Prostate gland (tissue), 2 donors: Measurements from ENCODE around the gene SLC12A6. TPM values are rescaled to one million over a fixed set of nuclear protein-coding genes. Genes with fewer than 3 reads are reported as not detected.

Experiments
- DNase-seq: peaks from one replicate; pipeline ENCODE4 v3.0.0-alpha.2; 2019; ENCODE audit warnings: low spot score
- H3K27ac ChIP-seq, 2 donors: fragments of 200-600 bp; sonication (generic); 2 replicates each; pipeline ENCODE4 v1.5.1; 2017 to 2019
- H3K27me3 ChIP-seq: fragments of 200-600 bp; sonication (generic); replicated peaks from 2 replicates; pipeline ENCODE4 v1.5.1; 2019; ENCODE audit not compliant: insufficient read depth
- H3K36me3 ChIP-seq, 2 donors: fragments of 200-600 bp; sonication (generic); 1 replicate in 1 of 2; 2 replicates in 1 of 2; pipeline versions ENCODE4 v1.5.1 to v1.8.1; 2017 to 2019
- H3K4me1 ChIP-seq: fragments of 200-600 bp; sonication (generic); replicated peaks from 2 replicates; pipeline ENCODE4 v1.5.1; 2019
- H3K4me3 ChIP-seq, 2 donors: fragments of 200-600 bp; sonication (generic); 2 replicates each; pipeline ENCODE4 v1.5.1; 2017 to 2019
- H3K9me3 ChIP-seq: fragments of 200-600 bp; sonication (generic); 2 replicates; pipeline ENCODE4 v1.5.1; 2017
- POLR2A ChIP-seq: fragments of 450-650 bp; IDR thresholded peaks from one replicate; pipeline ENCODE4 v1.6.1; 2016; ENCODE audit warnings: antibody characterized with exemption, mild to moderate bottlenecking
- POLR2AphosphoS5 ChIP-seq: sonication (generic); formaldehyde crosslinking; IDR thresholded peaks from one replicate; pipeline ENCODE4 v1.6.1; 2017; ENCODE audit warnings: antibody characterized with exemption
- WGBS: methylation state at CpG from one replicate; pipeline ENCODE4 v1.1.5; 2018; 5-methylcytosine and 5-hydroxymethylcytosine counted together
- intact Hi-C: fragments of 100-400 bp; cut with DNase I; formaldehyde crosslinking; loops from one replicate; pipeline ENCODE4 v1.14.2; 2022
- total RNA-seq, 2 donors: library from RNA; depleted of rRNA; stranded (reverse); fragments of >200 nt; gene quantifications; one replicate each; pipeline ENCODE4 v1.1.0, GENCODE V29; 2016
- TF ChIP-seq, protein P1 (sequence below), 4 experiments: fragments of 200-600 bp in 2 of 4; fragments of 450-650 bp in 2 of 4; sonication (generic) in 2 of 4; IDR thresholded peaks; 1 replicate in 3 of 4; 2 replicates in 1 of 4; pipeline ENCODE4 v1.5.1; 2016 to 2019; ENCODE audit warnings: antibody characterized with exemption in 4 of 4, mild to moderate bottlenecking in 2 of 4, moderate library complexity in 2 of 4

Gene SLC12A6
- total RNA-seq, 2 donors from 2014 or later = 10.2 to 36.8 TPM

DNA sequence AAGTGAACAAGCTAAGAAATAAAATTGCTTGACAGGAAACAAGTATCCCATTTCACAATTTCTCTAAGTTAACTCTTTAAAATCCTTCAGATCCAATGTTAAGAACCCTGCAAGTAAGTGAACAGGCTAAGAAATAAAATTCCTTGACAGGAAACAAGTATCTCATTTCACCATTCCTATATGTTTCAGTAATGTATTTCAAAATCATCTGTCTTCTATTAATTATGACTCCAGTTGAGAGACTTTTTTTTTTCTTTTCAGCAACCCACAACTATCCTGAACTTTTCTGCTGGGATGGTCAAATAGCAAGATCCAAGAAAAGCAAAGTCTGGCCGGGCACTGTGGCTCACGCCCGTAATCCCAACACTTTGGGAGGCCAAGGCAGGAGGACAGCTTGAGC lies 2.4 kb upstream of the SLC12A6 start:
- no peaks in the 10 kb centered on the region for H3K27me3 ChIP-seq
- intact Hi-C loops = loop anchor here (5.0 kb wide), 1 partner anchor 97 kb away; the partner anchor contains the start of gene GOLGA8A
- no peaks in the 10 kb centered on the region for H3K9me3 ChIP-seq
- no peak overlapping the region for H3K4me3 ChIP-seq
- H3K36me3 ChIP-seq = no peaks in the 10 kb centered on the region
- no peak overlapping the region for H3K27ac ChIP-seq
- 95% methylated on average over 3 of the region's 3 CpGs for WGBS
- no peak for DNase-seq
- H3K4me1 ChIP-seq = peaks cover 5% of the 10 kb centered on the region
- TF ChIP-seq POLR2AphosphoS5 (no peak), POLR2A (no peak)
- TF ChIP-seq, protein P1, sequence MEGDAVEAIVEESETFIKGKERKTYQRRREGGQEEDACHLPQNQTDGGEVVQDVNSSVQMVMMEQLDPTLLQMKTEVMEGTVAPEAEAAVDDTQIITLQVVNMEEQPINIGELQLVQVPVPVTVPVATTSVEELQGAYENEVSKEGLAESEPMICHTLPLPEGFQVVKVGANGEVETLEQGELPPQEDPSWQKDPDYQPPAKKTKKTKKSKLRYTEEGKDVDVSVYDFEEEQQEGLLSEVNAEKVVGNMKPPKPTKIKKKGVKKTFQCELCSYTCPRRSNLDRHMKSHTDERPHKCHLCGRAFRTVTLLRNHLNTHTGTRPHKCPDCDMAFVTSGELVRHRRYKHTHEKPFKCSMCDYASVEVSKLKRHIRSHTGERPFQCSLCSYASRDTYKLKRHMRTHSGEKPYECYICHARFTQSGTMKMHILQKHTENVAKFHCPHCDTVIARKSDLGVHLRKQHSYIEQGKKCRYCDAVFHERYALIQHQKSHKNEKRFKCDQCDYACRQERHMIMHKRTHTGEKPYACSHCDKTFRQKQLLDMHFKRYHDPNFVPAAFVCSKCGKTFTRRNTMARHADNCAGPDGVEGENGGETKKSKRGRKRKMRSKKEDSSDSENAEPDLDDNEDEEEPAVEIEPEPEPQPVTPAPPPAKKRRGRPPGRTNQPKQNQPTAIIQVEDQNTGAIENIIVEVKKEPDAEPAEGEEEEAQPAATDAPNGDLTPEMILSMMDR (IDR thresholded peaks at IDR 0.05) = no peak

DNA sequence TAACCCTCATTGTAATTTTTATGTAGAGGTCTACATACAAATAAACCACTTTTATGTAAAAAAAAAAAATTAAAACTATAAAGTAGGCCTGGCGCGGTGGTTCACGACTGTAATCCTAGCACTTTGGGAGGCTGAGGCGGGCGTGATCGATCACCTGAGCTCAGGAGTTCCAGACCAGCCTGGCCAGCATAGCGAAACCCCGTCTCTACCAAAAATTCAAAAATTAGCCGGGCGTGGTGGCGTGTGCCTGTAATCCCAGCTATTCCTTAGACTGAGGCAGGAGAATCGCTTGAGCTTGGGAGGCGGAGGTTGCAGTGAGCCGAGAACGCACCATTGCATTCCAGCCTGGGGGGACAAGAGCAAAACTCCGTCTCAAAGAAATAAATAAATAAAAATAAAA lies 766 bp upstream of the SLC12A6 start:
- TF ChIP-seq, protein P1 (IDR thresholded peaks at IDR 0.05) = no peak
- TF ChIP-seq POLR2A (no peak), POLR2AphosphoS5 (no peak)
- Histone ChIP-seq H3K9me3 (no peaks in the 10 kb centered on the region), H3K27ac (peak overlapping the region; percentile 79 to 84), H3K36me3 (no peaks in the 10 kb centered on the region), H3K27me3 (no peaks in the 10 kb centered on the region), H3K4me1 (peaks cover 5% of the 10 kb centered on the region), H3K4me3 (peak overlapping the region; percentile 75 to 90)
- 74% methylated on average over 16 of the region's 16 CpGs for WGBS
- DNase-seq = no peak
- intact Hi-C loops = loop anchor here (5.0 kb wide), 1 partner anchor 99 kb away; the partner anchor contains the start of gene GOLGA8A

DNA sequence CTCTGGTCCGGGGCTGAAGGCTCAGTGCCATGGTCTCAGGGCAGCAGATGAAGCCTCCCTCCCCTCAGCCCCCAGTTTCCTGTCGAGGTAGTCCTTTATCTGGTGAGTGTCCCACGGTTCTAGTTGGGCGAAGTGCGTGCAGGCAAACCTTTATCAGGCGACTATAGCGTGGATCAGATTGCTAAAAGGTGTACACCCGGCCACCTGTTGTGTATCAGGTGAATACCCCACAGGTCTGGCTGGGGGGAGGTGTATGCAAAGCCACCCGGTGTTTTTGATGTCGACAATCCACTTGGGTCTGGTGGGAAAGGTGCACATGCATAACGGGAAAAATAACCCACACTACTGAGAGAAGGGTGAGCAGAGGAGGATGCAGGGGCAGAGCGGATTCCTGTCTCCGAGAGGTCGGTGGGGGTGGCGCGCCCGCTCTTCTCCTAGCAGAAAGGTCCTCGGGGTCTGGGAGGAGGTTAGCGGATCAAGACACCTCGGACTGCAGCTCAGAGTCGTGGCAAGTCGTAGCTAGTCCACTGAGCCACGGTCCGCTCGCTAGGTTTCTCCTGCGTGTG lies 507 bp downstream of the SLC12A6 start:
- TF ChIP-seq, protein P1 (IDR thresholded peaks at IDR 0.05) = no peak
- no peak for TF ChIP-seq POLR2A
- TF ChIP-seq POLR2AphosphoS5 = no peak
- Histone ChIP-seq H3K27me3 (no peaks in the 10 kb centered on the region), H3K36me3 (no peaks in the 10 kb centered on the region), H3K9me3 (no peaks in the 10 kb centered on the region), H3K27ac (peak overlapping the region; percentile 79 to 84), H3K4me1 (peaks cover 5% of the 10 kb centered on the region), H3K4me3 (peak overlapping the region; percentile 75 to 90)
- WGBS = 3% methylated on average over 26 of the region's 26 CpGs
- DNase-seq = no peak
- intact Hi-C loops = loop anchor here (5.0 kb wide), 1 partner anchor 100 kb away; the partner anchor contains the start of gene GOLGA8A

DNA sequence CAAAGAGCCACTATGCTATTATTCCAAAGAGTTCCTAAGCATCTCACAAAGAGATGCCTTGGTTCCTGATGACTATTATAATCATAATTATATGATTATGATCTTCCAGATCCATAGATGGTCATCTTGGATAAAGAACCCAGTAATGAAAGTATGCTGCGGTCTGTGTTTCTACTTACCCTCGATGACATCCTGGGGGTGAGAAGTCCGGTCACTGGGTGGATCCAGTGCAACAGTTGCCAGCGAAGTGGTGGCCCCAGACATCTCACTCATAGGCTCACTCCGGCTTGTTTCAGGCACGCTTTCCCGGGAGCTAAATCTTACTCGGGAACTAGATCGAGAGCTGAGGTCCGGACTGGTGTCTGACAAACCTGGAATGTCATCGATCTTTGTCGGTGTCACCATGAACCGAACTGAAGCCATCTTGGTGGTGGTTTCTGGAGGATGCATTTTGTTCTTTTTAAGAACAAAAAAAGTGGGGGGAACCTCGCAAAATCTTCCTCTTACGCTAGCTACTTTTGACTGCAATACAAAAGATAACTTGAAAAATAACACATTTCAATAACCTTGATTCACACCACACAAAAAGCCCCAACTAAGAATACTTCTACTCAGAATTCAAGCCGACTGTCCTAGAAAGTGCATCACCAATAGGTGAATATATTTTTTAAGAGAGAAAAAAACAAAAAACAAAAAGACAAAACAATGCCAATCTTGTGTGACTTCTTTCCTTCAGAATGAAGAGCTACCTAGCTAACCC lies 1.2 kb downstream of the SLC12A6 start:
- no peak for TF ChIP-seq POLR2AphosphoS5
- no peak for TF ChIP-seq POLR2A
- TF ChIP-seq, protein P1 (IDR thresholded peaks at IDR 0.05) = no peak

More for the DNA sequence above, 1.2 kb downstream of the SLC12A6 start:
- Histone ChIP-seq H3K9me3 (no peaks in the 10 kb centered on the region), H3K4me3 (peak overlapping the region in 1 of 2 donors; percentile 90), H3K4me1 (peaks cover 5% of the 10 kb centered on the region), H3K27ac (no peak overlapping the region), H3K36me3 (no peaks in the 10 kb centered on the region), H3K27me3 (no peaks in the 10 kb centered on the region)
- 90% methylated on average over 16 of the region's 16 CpGs for WGBS
- no peak for DNase-seq
- intact Hi-C loops = loop anchor here (5.0 kb wide), 1 partner anchor 101 kb away; the partner anchor contains the start of gene GOLGA8A
